MM.1S (cell line): ENCODE data around the gene SNTG2.

ENCODE experiments used
- DNase-seq: peaks from one replicate; pipeline ENCODE4 v3.0.0-alpha.2; 2015
- H2AFZ ChIP-seq: fragments of 300-600 bp; sonication (generic); 2 replicates; pipeline ENCODE4 v1.6.0; 2016; ENCODE audit warnings: antibody characterized with exemption, low read length
- H3F3A ChIP-seq: fragments of 300-600 bp; sonication (generic); 2 replicates; pipeline ENCODE4 v1.6.1; 2016; ENCODE audit warnings: mild to moderate bottlenecking, antibody characterized with exemption, low read length, moderate library complexity, mixed read lengths; ENCODE audit not compliant: insufficient read depth
- H3K27ac ChIP-seq: fragments of 300-600 bp; sonication (generic); 2 replicates; pipeline ENCODE4 v1.5.1; 2016; ENCODE audit warnings: mild to moderate bottlenecking, low read length
- H3K27me3 ChIP-seq: fragments of 300-600 bp; sonication (generic); replicated peaks from 2 replicates; pipeline ENCODE4 v1.6.0; 2016; ENCODE audit warnings: low read length; ENCODE audit not compliant: insufficient read depth
- H3K36me3 ChIP-seq: fragments of 300-600 bp; sonication (generic); replicated peaks from 2 replicates; pipeline ENCODE4 v1.6.1; 2016; ENCODE audit warnings: mild to moderate bottlenecking, low read length, mixed read lengths; ENCODE audit not compliant: insufficient read depth
- H3K4me1 ChIP-seq: fragments of 300-600 bp; sonication (generic); 2 replicates; pipeline ENCODE4 v1.6.1; 2016; ENCODE audit warnings: low read length, mixed read lengths
- H3K4me2 ChIP-seq: fragments of 300-600 bp; sonication (generic); 2 replicates; pipeline ENCODE4 v1.6.0; 2016; ENCODE audit warnings: low read depth, low read length
- H3K4me3 ChIP-seq: fragments of 300-600 bp; sonication (generic); 2 replicates; pipeline ENCODE4 v1.5.1; 2016; ENCODE audit warnings: low read length, mixed read lengths
- H3K79me2 ChIP-seq: fragments of 300-600 bp; sonication (generic); 2 replicates; pipeline ENCODE4 v1.6.1; 2016; ENCODE audit warnings: mixed run types, low read length, mixed read lengths
- H3K9ac ChIP-seq: fragments of 300-600 bp; sonication (generic); 2 replicates; pipeline ENCODE4 v1.6.1; 2016; ENCODE audit warnings: low read length, mixed read lengths
- H3K9me2 ChIP-seq: fragments of 300-600 bp; sonication (generic); replicated peaks from 2 replicates; pipeline ENCODE4 v1.6.1; 2016; ENCODE audit warnings: mild to moderate bottlenecking, low read length, mixed read lengths; ENCODE audit not compliant: insufficient read depth
- H3K9me3 ChIP-seq: fragments of 300-600 bp; sonication (generic); replicated peaks from 2 replicates; pipeline ENCODE4 v1.6.1; 2016; ENCODE audit warnings: mild to moderate bottlenecking, low read length, mixed read lengths; ENCODE audit not compliant: insufficient read depth
- H4K20me1 ChIP-seq: fragments of 300-600 bp; sonication (generic); 2 replicates; pipeline ENCODE4 v1.6.1; 2016; ENCODE audit warnings: mild to moderate bottlenecking, low read length, moderate library complexity, mixed read lengths; ENCODE audit not compliant: insufficient read depth
- CTCF ChIP-seq: fragments of 300-600 bp; sonication (generic); IDR thresholded peaks from 2 replicates; pipeline ENCODE4 v1.5.1; 2016; ENCODE audit warnings: antibody characterized with exemption, low read length, mixed read lengths
- EZH2 ChIP-seq: fragments of 300-600 bp; sonication (generic); optimal IDR thresholded peaks from 2 replicates; pipeline ENCODE3; 2017; ENCODE audit warnings: low read depth, mild to moderate bottlenecking, antibody characterized with exemption, low read length, mixed read lengths
- EZH2phosphoT487 ChIP-seq: fragments of 300-600 bp; sonication (generic); IDR thresholded peaks from 2 replicates; pipeline ENCODE4 v1.6.1; 2018; ENCODE audit warnings: antibody characterized with exemption, low read length

The SNTG2 gene

GRCh38 chr2:1014802-1015201 is 64.2 kb downstream of the SNTG2 start:
- H3K27ac ChIP-seq, result no peak overlapping the region
- no peaks in the 10 kb centered on the region for H3K9me2 ChIP-seq
- no peaks in the 10 kb centered on the region for H3K79me2 ChIP-seq
- H3F3A ChIP-seq, result no peaks in the 10 kb centered on the region
- H3K27me3 ChIP-seq, result no peaks in the 10 kb centered on the region
- no peak overlapping the region for H3K4me2 ChIP-seq
- TF ChIP-seq CTCF, result no peak
- no peak for TF ChIP-seq EZH2
- TF ChIP-seq EZH2phosphoT487, result no peak
- H3K4me3 ChIP-seq, result no peak overlapping the region
- no peak overlapping the region for H3K9ac ChIP-seq
- H3K36me3 ChIP-seq, result no peaks in the 10 kb centered on the region
- no peaks in the 10 kb centered on the region for H3K9me3 ChIP-seq
- DNase-seq, result no peak
- H3K4me1 ChIP-seq, result no peaks in the 10 kb centered on the region
- no peak overlapping the region for H2AFZ ChIP-seq
- no peaks in the 10 kb centered on the region for H4K20me1 ChIP-seq

DNA sequence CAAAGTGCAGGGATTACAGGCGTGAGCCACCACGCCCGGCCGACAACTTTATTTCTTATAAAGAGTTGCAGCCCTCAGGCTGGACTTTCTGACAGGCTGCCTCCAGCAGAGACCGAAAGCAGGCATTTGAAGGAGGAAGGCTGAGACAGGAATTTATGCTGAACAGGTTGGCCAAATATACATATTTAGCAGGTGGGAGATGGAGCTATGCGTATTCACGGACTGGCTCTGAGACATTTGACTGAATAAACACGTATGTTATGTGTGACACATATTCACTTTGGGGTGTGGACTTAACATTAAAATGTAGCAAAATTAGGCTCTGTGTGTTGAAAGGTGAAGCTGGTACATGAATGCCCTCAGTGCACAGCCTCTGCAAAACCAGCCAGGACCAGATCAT is 65.9 kb downstream of the SNTG2 start:
- Histone ChIP-seq H3K27ac (no peak overlapping the region), H3K9me2 (no peaks in the 10 kb centered on the region), H3K9me3 (no peaks in the 10 kb centered on the region), H3K4me3 (no peak overlapping the region), H3K79me2 (no peaks in the 10 kb centered on the region), H3K27me3 (no peaks in the 10 kb centered on the region), H3K9ac (no peak overlapping the region), H4K20me1 (no peaks in the 10 kb centered on the region), H3K36me3 (no peaks in the 10 kb centered on the region), H2AFZ (no peak overlapping the region), H3K4me1 (no peaks in the 10 kb centered on the region), H3K4me2 (no peak overlapping the region), H3F3A (no peaks in the 10 kb centered on the region)
- no peak for DNase-seq
- TF ChIP-seq EZH2 (no peak), CTCF (no peak), EZH2phosphoT487 (no peak)

DNA sequence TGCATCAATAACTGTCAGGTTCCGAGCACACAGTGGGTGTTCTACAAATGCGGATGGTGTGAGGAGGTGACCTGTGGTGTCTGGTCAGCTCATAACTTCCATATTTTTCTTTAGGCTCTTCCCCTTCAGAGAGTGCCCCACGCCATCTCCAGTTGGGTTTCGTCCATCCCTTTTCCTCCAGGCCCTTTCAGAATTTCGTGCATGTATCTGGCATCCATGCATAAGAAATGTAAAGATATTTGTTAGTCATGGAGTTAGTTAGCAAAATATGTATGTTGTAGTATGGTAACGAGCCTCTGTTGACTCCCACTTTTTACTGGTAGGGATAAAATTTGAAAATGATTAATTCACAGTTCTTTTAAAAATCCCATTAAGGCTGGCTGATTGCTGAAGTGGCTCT is 67.2 kb downstream of the SNTG2 start:
- Histone ChIP-seq H3K27ac (no peak overlapping the region), H3K4me3 (no peak overlapping the region), H3K9ac (no peak overlapping the region), H3K9me3 (no peaks in the 10 kb centered on the region), H3K9me2 (no peaks in the 10 kb centered on the region), H3K36me3 (no peaks in the 10 kb centered on the region), H3K4me1 (no peaks in the 10 kb centered on the region), H3F3A (no peaks in the 10 kb centered on the region), H2AFZ (no peak overlapping the region), H3K27me3 (no peaks in the 10 kb centered on the region), H3K79me2 (no peaks in the 10 kb centered on the region), H4K20me1 (no peaks in the 10 kb centered on the region), H3K4me2 (no peak overlapping the region)
- DNase-seq, result no peak
- TF ChIP-seq EZH2phosphoT487, result no peak
- TF ChIP-seq CTCF, result no peak
- TF ChIP-seq EZH2, result no peak

DNA sequence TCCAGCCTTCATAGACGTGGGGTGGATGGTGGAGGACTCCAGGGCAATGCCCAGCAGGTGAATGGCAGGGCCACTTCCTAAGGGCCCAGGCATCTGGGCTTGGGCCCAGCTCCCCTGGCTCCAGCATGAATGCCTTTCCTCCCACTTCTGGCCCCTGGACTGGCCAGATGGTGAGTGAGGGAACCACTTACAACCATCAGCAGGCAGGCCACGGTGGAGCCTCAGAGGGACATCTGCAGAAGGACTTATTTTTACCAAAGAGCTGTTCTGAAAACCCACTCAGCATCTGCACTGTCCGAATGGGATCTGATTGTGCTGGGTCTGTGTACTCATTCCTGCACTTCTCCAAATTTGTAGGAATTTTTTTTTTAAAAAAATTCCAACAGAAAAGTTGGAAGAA is 69.6 kb downstream of the SNTG2 start:
- no peaks in the 10 kb centered on the region for H3K9me2 ChIP-seq

More for the DNA sequence above, 69.6 kb downstream of the SNTG2 start:
- Histone ChIP-seq H3K4me3 (no peak overlapping the region), H3K9me3 (no peaks in the 10 kb centered on the region), H3K36me3 (no peaks in the 10 kb centered on the region), H3K4me1 (no peaks in the 10 kb centered on the region), H3K27ac (no peak overlapping the region), H3F3A (no peaks in the 10 kb centered on the region), H4K20me1 (no peaks in the 10 kb centered on the region), H3K9ac (no peak overlapping the region), H3K4me2 (no peak overlapping the region), H2AFZ (no peak overlapping the region), H3K27me3 (no peaks in the 10 kb centered on the region), H3K79me2 (no peaks in the 10 kb centered on the region)
- DNase-seq, result no peak
- TF ChIP-seq EZH2phosphoT487 (no peak), EZH2 (no peak), CTCF (no peak)
